Measurements from ENCODE around the gene SEZ6. TPM values are rescaled to one million over a fixed set of nuclear protein-coding genes. Genes with fewer than 3 reads are reported as not detected.

The SEZ6 gene
- total RNA-seq, 3 donors from 2014 or later = 0.31 to 1.0 TPM; not detected in 1

DNA sequence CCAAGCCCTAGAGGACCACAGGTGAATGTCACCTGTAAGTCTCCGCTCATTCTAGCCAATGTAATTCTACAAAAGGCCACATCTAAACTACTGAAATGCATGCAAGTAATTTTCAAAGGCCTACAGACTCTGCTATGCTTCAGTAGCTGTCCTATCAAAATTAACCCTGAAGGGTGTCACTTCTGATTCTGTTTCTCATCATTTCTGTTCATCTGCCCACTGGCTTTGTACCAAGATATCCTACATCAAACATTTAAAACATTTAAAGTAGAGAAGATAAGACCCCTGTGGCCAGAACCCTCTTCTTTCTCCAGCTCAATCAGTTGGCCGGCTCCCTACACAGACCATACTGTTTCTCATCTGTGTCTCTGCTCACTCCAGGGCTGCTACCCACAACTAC is 76.0 kb downstream of the SEZ6 start:
- TF ChIP-seq, protein P1, sequence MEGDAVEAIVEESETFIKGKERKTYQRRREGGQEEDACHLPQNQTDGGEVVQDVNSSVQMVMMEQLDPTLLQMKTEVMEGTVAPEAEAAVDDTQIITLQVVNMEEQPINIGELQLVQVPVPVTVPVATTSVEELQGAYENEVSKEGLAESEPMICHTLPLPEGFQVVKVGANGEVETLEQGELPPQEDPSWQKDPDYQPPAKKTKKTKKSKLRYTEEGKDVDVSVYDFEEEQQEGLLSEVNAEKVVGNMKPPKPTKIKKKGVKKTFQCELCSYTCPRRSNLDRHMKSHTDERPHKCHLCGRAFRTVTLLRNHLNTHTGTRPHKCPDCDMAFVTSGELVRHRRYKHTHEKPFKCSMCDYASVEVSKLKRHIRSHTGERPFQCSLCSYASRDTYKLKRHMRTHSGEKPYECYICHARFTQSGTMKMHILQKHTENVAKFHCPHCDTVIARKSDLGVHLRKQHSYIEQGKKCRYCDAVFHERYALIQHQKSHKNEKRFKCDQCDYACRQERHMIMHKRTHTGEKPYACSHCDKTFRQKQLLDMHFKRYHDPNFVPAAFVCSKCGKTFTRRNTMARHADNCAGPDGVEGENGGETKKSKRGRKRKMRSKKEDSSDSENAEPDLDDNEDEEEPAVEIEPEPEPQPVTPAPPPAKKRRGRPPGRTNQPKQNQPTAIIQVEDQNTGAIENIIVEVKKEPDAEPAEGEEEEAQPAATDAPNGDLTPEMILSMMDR (IDR thresholded peaks at IDR 0.05) = no peak
- intact Hi-C loops (cut with DNase I, micrococcal nuclease) = no loop called here
- H3K4me3 ChIP-seq = no peak overlapping the region
- no peak for ATAC-seq
- H3K4me1 ChIP-seq (ENCODE audit: low read depth) = no peaks in the 10 kb centered on the region
- H3K9me3 ChIP-seq = no peaks in the 10 kb centered on the region
- DNase-seq = no peak
- H3K36me3 ChIP-seq (ENCODE audit: low read depth) = no peaks in the 10 kb centered on the region

DNA sequence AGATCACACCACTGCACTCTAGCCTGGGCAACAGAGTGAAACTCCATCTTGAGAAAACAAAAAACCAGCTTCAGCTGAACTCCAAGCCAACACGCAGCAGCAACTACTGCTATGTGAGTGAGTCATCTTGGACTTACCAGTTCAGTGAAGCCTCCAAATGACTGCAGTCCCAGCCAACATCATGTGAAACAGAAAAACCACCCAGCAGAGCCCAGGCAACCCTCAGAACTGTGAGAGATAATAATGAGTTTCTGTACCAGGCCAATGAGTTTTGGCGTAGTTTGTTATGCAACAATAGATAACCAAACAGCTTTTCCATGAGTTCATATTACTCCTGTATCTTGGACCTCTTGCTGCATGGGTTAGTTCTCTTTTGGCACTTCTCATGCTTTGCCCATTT is 77.8 kb downstream of the SEZ6 start:
- intact Hi-C loops (cut with DNase I, micrococcal nuclease) = no loop called here
- TF ChIP-seq, protein P1 (IDR thresholded peaks at IDR 0.05) = no peak
- Histone ChIP-seq H3K4me3 (no peak overlapping the region), H3K36me3 (ENCODE audit: low read depth) (no peaks in the 10 kb centered on the region), H3K9me3 (no peaks in the 10 kb centered on the region), H3K4me1 (ENCODE audit: low read depth) (no peaks in the 10 kb centered on the region)
- ATAC-seq (no peak), DNase-seq (no peak)

DNA sequence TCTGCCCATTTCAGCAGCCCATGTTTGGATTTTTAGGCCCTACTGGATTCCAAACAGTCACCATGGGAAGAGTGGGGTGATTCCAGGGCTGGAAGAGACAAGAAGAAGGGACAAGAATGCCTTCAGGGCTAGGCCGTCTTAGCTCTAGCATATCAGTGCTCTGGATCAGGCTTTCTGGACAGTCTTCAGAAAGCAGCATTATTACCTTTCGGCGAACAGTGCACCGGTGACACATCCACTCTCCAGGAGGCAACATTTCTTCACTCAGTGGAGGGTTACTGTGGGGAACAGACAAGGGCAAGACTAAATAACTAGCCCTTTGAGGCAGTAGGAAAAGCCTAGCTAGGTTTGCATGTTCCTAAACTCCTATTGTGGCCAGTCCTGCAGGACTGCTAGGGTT is 79.0 kb downstream of the SEZ6 start:
- H3K4me3 ChIP-seq = no peak overlapping the region
- no peaks in the 10 kb centered on the region for H3K4me1 ChIP-seq (ENCODE audit: low read depth)
- no peaks in the 10 kb centered on the region for H3K36me3 ChIP-seq (ENCODE audit: low read depth)
- no peak for ATAC-seq
- TF ChIP-seq, protein P1 (IDR thresholded peaks at IDR 0.05) = no peak
- no peak for DNase-seq
- intact Hi-C loops (cut with DNase I, micrococcal nuclease) = no loop called here
- H3K9me3 ChIP-seq = no peaks in the 10 kb centered on the region

DNA sequence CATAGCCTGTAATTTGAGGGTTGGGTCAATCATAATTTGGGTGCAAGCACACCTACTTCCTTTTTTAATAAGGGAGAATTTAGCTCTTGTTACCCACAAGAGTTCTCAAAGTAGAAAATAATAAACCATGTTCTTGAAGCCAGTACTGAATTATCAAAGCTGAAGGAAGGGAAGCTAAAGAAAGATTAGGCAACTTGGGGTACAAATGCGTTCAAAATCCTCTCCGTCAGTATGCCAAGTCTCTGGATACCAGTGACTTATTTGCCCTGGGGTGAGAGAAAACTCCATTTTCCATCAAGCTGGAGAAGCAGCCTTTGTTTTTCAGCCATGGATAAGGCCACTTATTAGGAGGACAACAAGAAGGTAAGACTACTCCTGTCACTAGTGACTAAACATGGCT is 79.5 kb downstream of the SEZ6 start:
- intact Hi-C loops (cut with DNase I, micrococcal nuclease) = no loop called here
- ATAC-seq (no peak), DNase-seq (no peak)
- TF ChIP-seq, protein P1 (IDR thresholded peaks at IDR 0.05) = no peak
- no peaks in the 10 kb centered on the region for H3K36me3 ChIP-seq (ENCODE audit: low read depth)
- no peak overlapping the region for H3K4me3 ChIP-seq
- no peaks in the 10 kb centered on the region for H3K9me3 ChIP-seq
- no peaks in the 10 kb centered on the region for H3K4me1 ChIP-seq (ENCODE audit: low read depth)

DNA sequence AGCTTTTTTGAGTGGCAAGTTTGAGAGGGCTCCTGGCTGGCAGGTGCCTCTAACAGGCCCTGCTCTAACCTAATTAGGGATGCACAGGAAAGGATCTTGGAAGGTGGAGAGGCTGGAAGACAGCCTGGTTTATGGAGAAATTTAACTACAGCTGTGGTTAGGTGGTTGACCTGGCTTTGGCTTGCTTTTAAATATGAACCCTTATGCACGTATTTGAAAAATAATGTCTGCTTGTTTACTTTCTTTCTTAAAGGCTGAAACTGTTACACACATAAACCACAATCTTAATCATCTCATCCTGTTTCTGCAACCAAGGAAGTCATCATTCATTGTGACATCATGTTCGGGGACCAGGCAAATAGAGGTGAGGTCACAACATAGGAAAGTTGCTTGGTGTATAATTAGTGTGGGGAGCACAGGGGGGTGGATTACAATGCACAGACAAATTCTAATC is 79.9 kb downstream of the SEZ6 start:
- DNase-seq (no peak), ATAC-seq (peak; percentile 85)
- intact Hi-C loops (cut with DNase I, micrococcal nuclease) = no loop called here
- Histone ChIP-seq H3K36me3 (ENCODE audit: low read depth) (no peaks in the 10 kb centered on the region), H3K9me3 (no peaks in the 10 kb centered on the region), H3K4me3 (no peak overlapping the region), H3K4me1 (ENCODE audit: low read depth) (no peaks in the 10 kb centered on the region)
- TF ChIP-seq, protein P1 (IDR thresholded peaks at IDR 0.05) = no peak

DNA sequence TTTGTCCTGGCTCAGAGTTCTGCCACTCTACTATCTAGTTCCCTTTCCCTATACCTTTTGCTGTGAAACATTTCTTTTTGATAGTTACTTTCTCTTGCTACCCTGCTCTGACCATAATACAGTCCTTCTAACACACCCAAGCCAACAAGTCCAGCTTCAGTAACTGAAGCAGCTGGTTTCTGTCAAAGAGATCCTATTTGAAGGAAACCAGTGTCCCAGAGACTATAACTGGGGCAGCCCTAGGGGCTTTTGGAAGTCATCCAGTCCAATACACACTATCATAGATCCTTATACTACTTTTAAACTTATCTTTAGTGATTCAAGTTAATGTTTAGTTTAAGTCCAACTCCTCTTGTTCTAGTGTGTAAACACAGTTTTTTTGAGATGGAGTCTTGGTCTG is 85.6 kb downstream of the SEZ6 start:
- intact Hi-C loops (cut with DNase I, micrococcal nuclease) = no loop called here
- TF ChIP-seq, protein P1 (IDR thresholded peaks at IDR 0.05) = no peak
- no peaks in the 10 kb centered on the region for H3K9me3 ChIP-seq
- H3K4me3 ChIP-seq = no peak overlapping the region
- DNase-seq (no peak), ATAC-seq (no peak)
- H3K36me3 ChIP-seq (ENCODE audit: low read depth) = peaks cover 15% of the 10 kb centered on the region
- no peaks in the 10 kb centered on the region for H3K4me1 ChIP-seq (ENCODE audit: low read depth)
